ENCODE results near the gene LMNTD1.

- TF ChIP-seq, protein P1, sequence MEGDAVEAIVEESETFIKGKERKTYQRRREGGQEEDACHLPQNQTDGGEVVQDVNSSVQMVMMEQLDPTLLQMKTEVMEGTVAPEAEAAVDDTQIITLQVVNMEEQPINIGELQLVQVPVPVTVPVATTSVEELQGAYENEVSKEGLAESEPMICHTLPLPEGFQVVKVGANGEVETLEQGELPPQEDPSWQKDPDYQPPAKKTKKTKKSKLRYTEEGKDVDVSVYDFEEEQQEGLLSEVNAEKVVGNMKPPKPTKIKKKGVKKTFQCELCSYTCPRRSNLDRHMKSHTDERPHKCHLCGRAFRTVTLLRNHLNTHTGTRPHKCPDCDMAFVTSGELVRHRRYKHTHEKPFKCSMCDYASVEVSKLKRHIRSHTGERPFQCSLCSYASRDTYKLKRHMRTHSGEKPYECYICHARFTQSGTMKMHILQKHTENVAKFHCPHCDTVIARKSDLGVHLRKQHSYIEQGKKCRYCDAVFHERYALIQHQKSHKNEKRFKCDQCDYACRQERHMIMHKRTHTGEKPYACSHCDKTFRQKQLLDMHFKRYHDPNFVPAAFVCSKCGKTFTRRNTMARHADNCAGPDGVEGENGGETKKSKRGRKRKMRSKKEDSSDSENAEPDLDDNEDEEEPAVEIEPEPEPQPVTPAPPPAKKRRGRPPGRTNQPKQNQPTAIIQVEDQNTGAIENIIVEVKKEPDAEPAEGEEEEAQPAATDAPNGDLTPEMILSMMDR (conservative IDR thresholded peaks at IDR 0.05; ENCODE audit: low read depth, low read length), result no peak
- no peak for TF ChIP-seq EZH2 (IDR thresholded peaks at IDR 0.05; ENCODE audit: borderline replicate concordance, low read depth, low read length, poor library complexity, severe bottlenecking)
Measured at GRCh38 chr12:25598956-25599355, 45.9 kb upstream of the LMNTD1 start.

All from A673 (cell line).